PC-9 (cell line): Measurements from ENCODE around the gene PHACTR1. TPM values are rescaled to one million over a fixed set of nuclear protein-coding genes. Genes with fewer than 3 reads are reported as not detected.

ENCODE experiments used
- BruUV-seq: library from RNA; stranded (reverse); fragments of 400-500 nt; replicated peaks from 2 replicates; lab custom pipeline; 2021; lab: Mats Ljungman, UMichigan
- CTCF ChIA-PET: fragments of 300-600 bp; sonication (Branson Sonifier 250); formaldehyde crosslinking; loops from one replicate; lab custom pipeline; 2022; ENCODE audit warnings: antibody characterized with exemption; lab: Charles Lee
- POLR2A ChIA-PET: fragments of 300-600 bp; sonication (Branson Sonifier 250); formaldehyde crosslinking; loops from one replicate; lab custom pipeline; 2022; ENCODE audit warnings: antibody characterized with exemption; ENCODE audit not compliant: unreplicated experiment; lab: Charles Lee
- DNase-seq, 2 experiments: peaks; one replicate each; pipeline versions ENCODE4 v3.0.0 to v3.0.0-alpha.2; 2015 to 2022; ENCODE audit warnings: mixed read lengths in 1 of 2
- H2AFZ ChIP-seq: fragments of 200-600 bp; sonication (generic); 2 replicates; pipeline ENCODE4 v1.8.1; 2017; ENCODE audit warnings: antibody characterized with exemption
- H3F3A ChIP-seq: fragments of 200-600 bp; sonication (generic); 2 replicates; pipeline ENCODE4 v1.8.1; 2017; ENCODE audit warnings: antibody characterized with exemption, mild to moderate bottlenecking, low read depth; ENCODE audit not compliant: insufficient read depth
- H3K27ac ChIP-seq: fragments of 200-600 bp; sonication (generic); 2 replicates; pipeline ENCODE4 v1.6.1; 2016; ENCODE audit warnings: mixed run types
- H3K27me3 ChIP-seq: fragments of 200-600 bp; sonication (generic); 2 replicates; pipeline ENCODE4 v1.6.1; 2016; ENCODE audit warnings: low read depth, mixed run types; ENCODE audit not compliant: insufficient read depth
- H3K36me3 ChIP-seq: fragments of 200-600 bp; sonication (generic); 2 replicates; pipeline ENCODE4 v1.6.1; 2016; ENCODE audit warnings: low read depth, mixed run types
- H3K4me1 ChIP-seq: fragments of 200-600 bp; sonication (generic); replicated peaks from 2 replicates; pipeline ENCODE4 v1.6.1; 2016; ENCODE audit warnings: mixed run types; ENCODE audit not compliant: insufficient read depth
- H3K4me2 ChIP-seq: fragments of 200-600 bp; sonication (generic); 2 replicates; pipeline ENCODE4 v1.6.1; 2017; ENCODE audit warnings: mixed run types
- H3K4me3 ChIP-seq: fragments of 200-600 bp; sonication (generic); 2 replicates; pipeline ENCODE4 v1.6.1; 2016; ENCODE audit warnings: mixed run types
- H3K79me2 ChIP-seq: fragments of 200-600 bp; sonication (generic); 2 replicates; pipeline ENCODE4 v1.6.1; 2017; ENCODE audit warnings: low read depth, mixed run types
- H3K9me2 ChIP-seq: fragments of 200-600 bp; sonication (generic); 2 replicates; pipeline ENCODE4 v1.8.1; 2017; ENCODE audit warnings: mild to moderate bottlenecking; ENCODE audit not compliant: insufficient read depth
- H3K9me3 ChIP-seq: fragments of 200-600 bp; sonication (generic); 2 replicates; pipeline ENCODE4 v1.8.1; 2016; ENCODE audit warnings: low read depth; ENCODE audit not compliant: insufficient read depth
- H4K20me1 ChIP-seq: fragments of 200-600 bp; sonication (generic); 2 replicates; pipeline ENCODE4 v1.8.1; 2017; ENCODE audit not compliant: insufficient read depth
- CTCF ChIP-seq: fragments of 200-600 bp; sonication (generic); conservative IDR thresholded peaks from 2 replicates; pipeline ENCODE4 v1.6.1; 2017; ENCODE audit warnings: mixed run types, antibody characterized with exemption, mild to moderate bottlenecking, moderate library complexity
- EZH2 ChIP-seq: fragments of 200-600 bp; sonication (generic); IDR thresholded peaks from 2 replicates; pipeline ENCODE4 v1.8.0; 2017; ENCODE audit warnings: antibody characterized with exemption, low read depth
- intact Hi-C: fragments of 100-400 bp; cut with micrococcal nuclease; formaldehyde crosslinking; loops from one replicate; pipeline ENCODE4 v1.10.0; 2022; ENCODE audit not compliant: unreplicated experiment
- total RNA-seq: library from RNA; stranded (reverse); gene quantifications from 2 replicates; pipeline ENCODE4 v1.2.3, GENCODE V29; 2021

Gene PHACTR1
- total RNA-seq, 1 experiment from 2014 or later: not detected

DNA sequence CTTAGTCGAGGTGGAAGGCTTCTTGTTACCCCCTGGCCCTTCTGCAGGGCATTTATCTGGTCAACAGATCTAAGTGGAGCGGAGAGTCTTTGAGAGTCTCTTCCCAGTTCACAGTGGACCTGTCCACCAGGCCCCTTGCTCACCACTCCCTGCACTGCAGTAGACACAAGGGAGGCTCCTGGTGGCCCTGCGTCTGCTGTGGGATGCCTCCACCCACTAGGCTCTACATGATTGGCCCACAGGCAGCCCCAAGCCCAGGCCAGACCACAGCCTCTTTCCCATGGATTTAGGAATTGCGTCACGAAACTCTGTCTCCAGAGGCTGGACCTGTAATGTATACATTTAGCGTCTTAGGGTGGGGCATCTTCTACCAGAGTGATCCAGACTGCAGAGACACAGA is 583.4 kb downstream of the PHACTR1 start:
- intact Hi-C loops: no loop called here
- no peak overlapping the region for H3K4me2 ChIP-seq
- peaks cover 15% of the 10 kb centered on the region for H3K36me3 ChIP-seq
- peaks cover 6% of the 10 kb centered on the region; the same call in 1 of the 2 replicates for H3F3A ChIP-seq
- TF ChIP-seq EZH2 (no peak), CTCF (no peak)
- CTCF ChIA-PET: no interaction called here
- no TSS peak for BruUV-seq
- POLR2A ChIA-PET: no interaction called here
- no peaks in the 10 kb centered on the region for H3K9me3 ChIP-seq
- H2AFZ ChIP-seq: no peak overlapping the region
- no peaks in the 10 kb centered on the region for H3K27me3 ChIP-seq
- H4K20me1 ChIP-seq: no peaks in the 10 kb centered on the region
- no peak for DNase-seq
- no peaks in the 10 kb centered on the region for H3K9me2 ChIP-seq
- no peak overlapping the region for H3K27ac ChIP-seq
- no peaks in the 10 kb centered on the region for H3K79me2 ChIP-seq
- H3K4me1 ChIP-seq: peaks cover 7% of the 10 kb centered on the region; the same call in 1 of the 2 replicates
- no peak overlapping the region for H3K4me3 ChIP-seq

- Histone ChIP-seq H3K4me1 (peaks cover 7% of the 10 kb centered on the region; the same call in 1 of the 2 replicates), H2AFZ (no peak overlapping the region), H3K36me3 (peaks cover 21% of the 10 kb centered on the region), H3K79me2 (no peaks in the 10 kb centered on the region), H3K4me3 (no peak overlapping the region), H3K9me3 (no peaks in the 10 kb centered on the region), H3K27me3 (no peaks in the 10 kb centered on the region), H3K9me2 (no peaks in the 10 kb centered on the region), H3F3A (peaks cover 6% of the 10 kb centered on the region; the same call in 1 of the 2 replicates), H3K4me2 (no peak overlapping the region), H3K27ac (no peak overlapping the region), H4K20me1 (no peaks in the 10 kb centered on the region)
- DNase-seq: no peak
- ChIA-PET POLR2A (no interaction called here), CTCF (no interaction called here)
- intact Hi-C loops: no loop called here
- no TSS peak for BruUV-seq
- TF ChIP-seq CTCF (no peak), EZH2 (no peak)
Measured at GRCh38 chr6:13300643-13301590, 584.4 kb downstream of the PHACTR1 start.

DNA sequence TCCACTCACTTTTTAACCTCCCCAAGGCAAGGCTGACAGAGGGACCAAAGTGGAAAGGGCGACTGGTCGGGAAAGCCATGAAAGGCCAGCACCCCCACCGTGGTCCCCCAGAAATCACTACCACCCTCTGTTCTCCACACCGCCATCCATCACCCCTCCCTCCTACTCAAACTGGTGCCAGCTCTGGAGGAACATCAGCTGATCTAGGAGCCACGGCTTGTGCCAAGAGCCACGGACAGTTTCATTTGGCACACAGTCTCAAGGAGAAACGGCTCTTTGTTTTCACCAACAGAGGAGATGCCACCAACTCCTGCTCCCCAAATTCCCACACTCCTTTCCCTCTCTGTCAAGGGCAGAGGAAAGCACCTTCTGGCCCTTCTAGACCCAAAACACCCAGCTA is 585.7 kb downstream of the PHACTR1 start:
- Histone ChIP-seq H4K20me1 (no peaks in the 10 kb centered on the region), H3K79me2 (no peaks in the 10 kb centered on the region), H3K27ac (no peak overlapping the region), H3K9me3 (no peaks in the 10 kb centered on the region), H3K4me3 (no peak overlapping the region), H3K27me3 (no peaks in the 10 kb centered on the region), H3K4me1 (peaks cover 7% of the 10 kb centered on the region; the same call in 1 of the 2 replicates), H3K4me2 (no peak overlapping the region), H2AFZ (no peak overlapping the region), H3K36me3 (peaks cover 21% of the 10 kb centered on the region), H3K9me2 (no peaks in the 10 kb centered on the region), H3F3A (peaks cover 6% of the 10 kb centered on the region; the same call in 1 of the 2 replicates)
- intact Hi-C loops: no loop called here
- TF ChIP-seq EZH2 (no peak), CTCF (no peak)
- ChIA-PET CTCF (no interaction called here), POLR2A (no interaction called here)
- BruUV-seq: no TSS peak
- DNase-seq: no peak
